RKO (cell line): Measurements from ENCODE around the gene VSIR.

Experiments
- DNase-seq: peaks from one replicate; pipeline ENCODE4 v3.0.0-alpha.2; 2016; ENCODE audit warnings: low spot score

VSIR gene

GRCh38 chr10:71806704-71807556 lies 33.6 kb upstream of the VSIR start:
- no peak for DNase-seq

- no peak for DNase-seq
Measured at GRCh38 chr10:71805776-71806703, 32.7 kb upstream of the VSIR start.

GRCh38 chr10:71804077-71804476 lies 30.8 kb upstream of the VSIR start:
- no peak for DNase-seq

GRCh38 chr10:71802715-71803488 lies 29.6 kb upstream of the VSIR start:
- DNase-seq: no peak

- no peak for DNase-seq
Measured at GRCh38 chr10:71802235-71802634, 28.9 kb upstream of the VSIR start.

GRCh38 chr10:71801361-71801760 lies 28.0 kb upstream of the VSIR start:
- DNase-seq: no peak

GRCh38 chr10:71799608-71800453 lies 26.5 kb upstream of the VSIR start:
- DNase-seq: no peak

- DNase-seq: no peak
Measured at GRCh38 chr10:71799112-71799511, 25.8 kb upstream of the VSIR start.

GRCh38 chr10:71798308-71798624 lies 24.9 kb upstream of the VSIR start:
- DNase-seq: no peak

GRCh38 chr10:71797533-71798307 lies 24.4 kb upstream of the VSIR start:
- DNase-seq: no peak

GRCh38 chr10:71796749-71797405 lies 23.6 kb upstream of the VSIR start:
- DNase-seq: no peak

- peak; percentile 39 for DNase-seq
Measured at GRCh38 chr10:71795248-71795647, 21.9 kb upstream of the VSIR start.

- DNase-seq: no peak
Measured at GRCh38 chr10:71790749-71791440, 17.6 kb upstream of the VSIR start.

- no peak for DNase-seq
Measured at GRCh38 chr10:71789871-71790270, 16.6 kb upstream of the VSIR start.

- DNase-seq: no peak
Measured at GRCh38 chr10:71788954-71789353, 15.6 kb upstream of the VSIR start.

- no peak for DNase-seq
Measured at GRCh38 chr10:71784679-71785272, 11.5 kb upstream of the VSIR start.

- no peak for DNase-seq
Measured at GRCh38 chr10:71783917-71784678, 10.8 kb upstream of the VSIR start.

- DNase-seq: no peak
Measured at GRCh38 chr10:71782917-71783490, 9.7 kb upstream of the VSIR start.
